Kidney (tissue), 14 donors: ENCODE results near the gene ZBP1. TPM values are rescaled to one million over a fixed set of nuclear protein-coding genes. Genes with fewer than 3 reads are reported as not detected.

Source experiments
- DNase-seq, 5 donors: peaks; one replicate each; pipeline ENCODE4 v3.0.0-alpha.2; 2013 to 2020
- FAIRE-seq: peaks from 2 replicates; lab custom pipeline; 2012; peaks lifted over from hg19 to GRCh38; lab: Jason Lieb, UNC
- H3K27ac ChIP-seq, 2 donors: one replicate each; pipeline ENCODE4 v1.7.0; 2013; ENCODE audit warnings: low read depth in 2 of 2, low read length in 2 of 2, inconsistent platforms in 1 of 2
- H3K27me3 ChIP-seq: one replicate; pipeline ENCODE4 v1.7.1; 2013; ENCODE audit warnings: low read length, inconsistent platforms; ENCODE audit not compliant: control insufficient read depth, insufficient read depth
- H3K36me3 ChIP-seq, 3 donors: one replicate each; pipeline versions ENCODE4 v1.7.0 to v1.7.1; 2013; ENCODE audit warnings: low read length in 3 of 3, control low read depth in 1 of 3, inconsistent platforms in 1 of 3; ENCODE audit not compliant: insufficient read depth in 3 of 3, control insufficient read depth in 2 of 3
- H3K4me1 ChIP-seq, 3 donors: one replicate each; pipeline versions ENCODE4 v1.7.0 to v1.7.1; 2013; ENCODE audit warnings: low read length in 3 of 3, inconsistent platforms in 1 of 3, low read depth in 1 of 3; ENCODE audit not compliant: control insufficient read depth in 2 of 3, insufficient read depth in 2 of 3
- H3K4me3 ChIP-seq, 3 donors: one replicate each; pipeline versions ENCODE4 v1.7.0 to v1.8.1; 2013; ENCODE audit warnings: low read length in 3 of 3, control low read depth in 1 of 3, inconsistent platforms in 1 of 3
- H3K9ac ChIP-seq, 3 donors: one replicate each; pipeline versions ENCODE4 v1.7.0 to v1.7.1; 2013; ENCODE audit warnings: low read length in 3 of 3, control low read depth in 1 of 3, inconsistent platforms in 1 of 3
- H3K9me3 ChIP-seq, 3 donors: one replicate each; pipeline versions ENCODE4 v1.7.0 to v1.7.1; 2013; ENCODE audit warnings: low read length in 3 of 3, control low read depth in 1 of 3, inconsistent platforms in 1 of 3; ENCODE audit not compliant: control insufficient read depth in 2 of 3, insufficient read depth in 1 of 3
- intact Hi-C: fragments of 100-400 bp; cut with DNase I; formaldehyde crosslinking; loops from one replicate; pipeline ENCODE4 v1.11.1; 2022
- polyA plus RNA-seq: library from polyadenylated mRNA; stranded (reverse); fragments of 350-450 nt; fragmentation: Illumina TruSeq; extraction: RNeasy Lipid Tissue Mini Kit (QIAGEN cat#74804); gene quantifications from one replicate; pipeline ENCODE4 v1.2.3, GENCODE V29; 2014; ENCODE audit warnings: low read depth, low replicate concordance; ENCODE audit not compliant: insufficient read depth
- total RNA-seq: library from RNA; stranded (reverse); fragmentation: NEBNext Ultra II Directional; extraction: Animal tissue kit (Norgen Biotek cat#: 25700); gene quantifications from one replicate; pipeline ENCODE4 v1.2.1, GENCODE V29; 2021
- TF ChIP-seq, protein P1 (sequence below): IDR thresholded peaks from 3 replicates; pipeline ENCODE4 v1.5.1; 2012; ENCODE audit warnings: mild to moderate bottlenecking, moderate library complexity, borderline replicate concordance; ENCODE audit not compliant: insufficient read depth; ENCODE audit errors: extremely low read depth
- donor health status: control.
- donor health status: control.
- donor health status: control.
- donor health status: control.
- donor health status: control.
- donor health status: DM: yes; HTN: yes; CAD: no.
- donor health status: Normal renal cell carcinoma (clear cell type).

The ZBP1 gene
- total and polyA plus RNA-seq, 2 donors from 2014 or later: 3.7 TPM; not detected in 1

GRCh38 chr20:57587989-57588377 is 32.2 kb downstream of the ZBP1 start:
- peak in 1 of 5 donors; percentile 15 for DNase-seq
- H3K27ac ChIP-seq: peak overlapping the region; percentile 91 to 94
- no peak for FAIRE-seq
- TF ChIP-seq, protein P1, sequence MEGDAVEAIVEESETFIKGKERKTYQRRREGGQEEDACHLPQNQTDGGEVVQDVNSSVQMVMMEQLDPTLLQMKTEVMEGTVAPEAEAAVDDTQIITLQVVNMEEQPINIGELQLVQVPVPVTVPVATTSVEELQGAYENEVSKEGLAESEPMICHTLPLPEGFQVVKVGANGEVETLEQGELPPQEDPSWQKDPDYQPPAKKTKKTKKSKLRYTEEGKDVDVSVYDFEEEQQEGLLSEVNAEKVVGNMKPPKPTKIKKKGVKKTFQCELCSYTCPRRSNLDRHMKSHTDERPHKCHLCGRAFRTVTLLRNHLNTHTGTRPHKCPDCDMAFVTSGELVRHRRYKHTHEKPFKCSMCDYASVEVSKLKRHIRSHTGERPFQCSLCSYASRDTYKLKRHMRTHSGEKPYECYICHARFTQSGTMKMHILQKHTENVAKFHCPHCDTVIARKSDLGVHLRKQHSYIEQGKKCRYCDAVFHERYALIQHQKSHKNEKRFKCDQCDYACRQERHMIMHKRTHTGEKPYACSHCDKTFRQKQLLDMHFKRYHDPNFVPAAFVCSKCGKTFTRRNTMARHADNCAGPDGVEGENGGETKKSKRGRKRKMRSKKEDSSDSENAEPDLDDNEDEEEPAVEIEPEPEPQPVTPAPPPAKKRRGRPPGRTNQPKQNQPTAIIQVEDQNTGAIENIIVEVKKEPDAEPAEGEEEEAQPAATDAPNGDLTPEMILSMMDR: no peak
- no peak overlapping the region for H3K4me3 ChIP-seq
- no peak overlapping the region for H3K9ac ChIP-seq
- H3K27me3 ChIP-seq: no peaks in the 10 kb centered on the region
- intact Hi-C loops: no loop called here
- peaks cover 0 to 64% (median 57%) of the 10 kb centered on the region in 3 donors for H3K4me1 ChIP-seq
- no peaks in the 10 kb centered on the region for H3K36me3 ChIP-seq
- peaks cover 0 to 3% (median 0%) of the 10 kb centered on the region in 3 donors for H3K9me3 ChIP-seq

- TF ChIP-seq, protein P1: no peak
- peaks cover 0 to 3% (median 0%) of the 10 kb centered on the region in 3 donors for H3K9me3 ChIP-seq
- H3K4me3 ChIP-seq: peak overlapping the region in 1 of 3 donors; percentile 3
- DNase-seq (peak in 1 of 5 donors; percentile 24), FAIRE-seq (no peak)
- peaks cover 0 to 67% (median 55%) of the 10 kb centered on the region in 3 donors for H3K4me1 ChIP-seq
- H3K27me3 ChIP-seq: no peaks in the 10 kb centered on the region
- H3K27ac ChIP-seq: peak overlapping the region; percentile 91 to 94
- no peaks in the 10 kb centered on the region for H3K36me3 ChIP-seq
- intact Hi-C loops: no loop called here
- H3K9ac ChIP-seq: peak overlapping the region in 1 of 3 donors; percentile 30
Observed at GRCh38 chr20:57587278-57587988, 32.8 kb downstream of the ZBP1 start.

GRCh38 chr20:57586943-57587277 is 33.3 kb downstream of the ZBP1 start:
- peak overlapping the region in 1 of 3 donors; percentile 3 for H3K4me3 ChIP-seq
- H3K36me3 ChIP-seq: no peaks in the 10 kb centered on the region
- DNase-seq (peak in 1 of 5 donors; percentile 31), FAIRE-seq (no peak)
- intact Hi-C loops: no loop called here
- peak overlapping the region in 1 of 3 donors; percentile 30 for H3K9ac ChIP-seq
- H3K27me3 ChIP-seq: no peaks in the 10 kb centered on the region
- H3K9me3 ChIP-seq: peaks cover 0 to 3% (median 0%) of the 10 kb centered on the region in 3 donors
- H3K4me1 ChIP-seq: peaks cover 0 to 68% (median 59%) of the 10 kb centered on the region in 3 donors
- TF ChIP-seq, protein P1: no peak
- H3K27ac ChIP-seq: peak overlapping the region; percentile 91 to 94
